HEK293 (cell line): Measurements from ENCODE around the gene RPL35A.

Source experiments
- CTCF ChIA-PET: fragments of 350-600 bp; formaldehyde crosslinking; extraction: SDS; loops from one replicate; lab custom pipeline; 2021; ENCODE audit warnings: antibody characterized with exemption; lab: Yijun Ruan, JAX
- POLR2A ChIA-PET: fragments of 300-600 bp; formaldehyde crosslinking; extraction: SDS; loops from one replicate; lab custom pipeline; 2020; ENCODE audit warnings: antibody characterized with exemption, inconsistent platforms; lab: Yijun Ruan, JAX
- H3K27ac ChIP-seq: fragments of 200-500 bp; sonication (Bioruptor generic); 2 replicates; pipeline ENCODE4 v1.5.1; 2014; ENCODE audit warnings: low read depth, low read length, control low read depth, inconsistent platforms; ENCODE audit errors: extremely low read depth
- H3K36me3 ChIP-seq, 2 experiments: fragments of 200-500 bp in 1 of 2; sonication (Bioruptor generic) in 1 of 2; 1 replicate in 1 of 2; 2 replicates in 1 of 2; pipeline ENCODE4 v1.5.1; 2014 to 2017; ENCODE audit warnings: inconsistent platforms in 2 of 2, low read length in 2 of 2; ENCODE audit not compliant: control insufficient read depth in 2 of 2, insufficient read depth in 1 of 2
- H3K4me1 ChIP-seq: fragments of 200-500 bp; sonication (Bioruptor generic); 2 replicates; pipeline ENCODE4 v1.5.1; 2014; ENCODE audit warnings: mild to moderate bottlenecking, low read length, inconsistent platforms; ENCODE audit not compliant: control insufficient read depth, insufficient read depth
- H3K4me3 ChIP-seq: 2 replicates; pipeline ENCODE4 v1.5.1; 2011; ENCODE audit warnings: low read depth, mild to moderate bottlenecking, control low read depth, low read length, moderate library complexity
- H3K9me3 ChIP-seq: fragments of 200-500 bp; sonication (Bioruptor generic); 2 replicates; pipeline ENCODE4 v1.5.1; 2014; ENCODE audit warnings: low read depth, low read length, inconsistent platforms; ENCODE audit not compliant: control insufficient read depth, insufficient read depth
- FEZF1 ChIP-seq: fragments of 450-650 bp; formaldehyde crosslinking; IDR thresholded peaks from 2 replicates; pipeline ENCODE4 v1.5.1; 2016; ENCODE audit warnings: missing biosample characterization, missing genetic modification characterization
- GLIS1 ChIP-seq: fragments of 450-650 bp; formaldehyde crosslinking; IDR thresholded peaks from 2 replicates; pipeline ENCODE4 v1.5.1; 2016; ENCODE audit warnings: missing biosample characterization, missing genetic modification characterization
- HIC1 ChIP-seq: fragments of 450-650 bp; formaldehyde crosslinking; IDR thresholded peaks from 2 replicates; pipeline ENCODE4 v1.5.1; 2016; ENCODE audit warnings: missing biosample characterization, missing genetic modification characterization
- KLF10 ChIP-seq: fragments of 450-650 bp; IDR thresholded peaks from 2 replicates; pipeline ENCODE4 v1.5.1; 2018; ENCODE audit warnings: missing biosample characterization, mild to moderate bottlenecking, missing genetic modification characterization
- MZF1 ChIP-seq: fragments of 450-650 bp; formaldehyde crosslinking; IDR thresholded peaks from 2 replicates; pipeline ENCODE4 v1.5.1; 2017; ENCODE audit warnings: missing biosample characterization, missing genetic modification characterization, borderline replicate concordance
- PRDM6 ChIP-seq: fragments of 450-650 bp; formaldehyde crosslinking; IDR thresholded peaks from 2 replicates; pipeline ENCODE4 v1.5.1; 2017; ENCODE audit warnings: missing biosample characterization, missing genetic modification characterization
- ZBTB10 ChIP-seq: fragments of 450-650 bp; formaldehyde crosslinking; IDR thresholded peaks from 2 replicates; pipeline ENCODE4 v1.5.1; 2016; ENCODE audit warnings: missing biosample characterization, missing genetic modification characterization
- ZBTB6 ChIP-seq: fragments of 450-650 bp; formaldehyde crosslinking; IDR thresholded peaks from 2 replicates; pipeline ENCODE4 v1.5.1; 2017; ENCODE audit warnings: missing biosample characterization, missing genetic modification characterization
- ZBTB7A ChIP-seq: fragments of 450-650 bp; formaldehyde crosslinking; IDR thresholded peaks from 2 replicates; pipeline ENCODE4 v1.5.1; 2016; ENCODE audit warnings: low read depth, missing biosample characterization, missing genetic modification characterization
- ZEB2 ChIP-seq: fragments of 450-650 bp; formaldehyde crosslinking; IDR thresholded peaks from 2 replicates; pipeline ENCODE4 v1.5.1; 2016; ENCODE audit warnings: missing biosample characterization, missing genetic modification characterization
- ZFP69B ChIP-seq: fragments of 450-650 bp; formaldehyde crosslinking; IDR thresholded peaks from 2 replicates; pipeline ENCODE4 v1.5.1; 2016; ENCODE audit warnings: missing biosample characterization, missing genetic modification characterization
- ZNF280D ChIP-seq: fragments of 450-650 bp; formaldehyde crosslinking; IDR thresholded peaks from 2 replicates; pipeline ENCODE4 v1.5.1; 2016; ENCODE audit warnings: missing biosample characterization, missing genetic modification characterization
- ZNF354C ChIP-seq: fragments of 450-650 bp; formaldehyde crosslinking; IDR thresholded peaks from 2 replicates; pipeline ENCODE4 v1.5.1; 2016; ENCODE audit warnings: missing biosample characterization, missing genetic modification characterization, low read depth, borderline replicate concordance
- ZNF37A ChIP-seq: fragments of 450-650 bp; IDR thresholded peaks from 2 replicates; pipeline ENCODE4 v1.5.1; 2018; ENCODE audit warnings: missing biosample characterization, missing genetic modification characterization
- ZNF580 ChIP-seq: fragments of 450-650 bp; formaldehyde crosslinking; IDR thresholded peaks from 2 replicates; pipeline ENCODE4 v1.5.1; 2016; ENCODE audit warnings: missing biosample characterization, missing genetic modification characterization
- ZNF624 ChIP-seq: fragments of 450-650 bp; formaldehyde crosslinking; IDR thresholded peaks from 2 replicates; pipeline ENCODE4 v1.5.1; 2017; ENCODE audit warnings: missing biosample characterization, missing genetic modification characterization
- ZNF658 ChIP-seq: fragments of 450-650 bp; formaldehyde crosslinking; IDR thresholded peaks from 2 replicates; pipeline ENCODE4; 2016; ENCODE audit warnings: missing biosample characterization, missing genetic modification characterization
- ZNF704 ChIP-seq: fragments of 450-650 bp; formaldehyde crosslinking; IDR thresholded peaks from 2 replicates; pipeline ENCODE4 v1.5.1; 2016; ENCODE audit warnings: missing biosample characterization, missing genetic modification characterization
- ZNF791 ChIP-seq: fragments of 450-650 bp; formaldehyde crosslinking; IDR thresholded peaks from 2 replicates; pipeline ENCODE4 v1.5.1; 2016; ENCODE audit warnings: missing biosample characterization, missing genetic modification characterization
- ZNF830 ChIP-seq: fragments of 450-650 bp; IDR thresholded peaks from 2 replicates; pipeline ENCODE4 v1.5.0; 2018; ENCODE audit warnings: missing biosample characterization, missing genetic modification characterization, low read depth, mild to moderate bottlenecking, moderate library complexity
- ZSCAN23 ChIP-seq: fragments of 450-650 bp; formaldehyde crosslinking; IDR thresholded peaks from 2 replicates; pipeline ENCODE4 v1.5.1; 2016; ENCODE audit warnings: missing biosample characterization, missing genetic modification characterization

The RPL35A gene

GRCh38 chr3:197949191-197949777 is 706 bp upstream of the RPL35A start:
- peaks cover 30 to 40% of the 10 kb centered on the region in 2 experiments for H3K36me3 ChIP-seq
- peak overlapping the region; percentile 95; the same call in 1 of the 2 replicates for H3K27ac ChIP-seq
- ChIA-PET CTCF (interaction anchor here (0.6 to 0.8 kb wide), 2 partner anchors 10 to 1180 kb away, joined by 4 read pairs; no protein-coding TSS in a partner anchor), POLR2A (interaction anchor here (0.6 to 1.0 kb wide), 4 partner anchors 9 to 131 kb away, joined by 3 read pairs; no protein-coding TSS in a partner anchor)
- H3K4me3 ChIP-seq: peak overlapping the region; percentile 93
- H3K4me1 ChIP-seq: no peaks in the 10 kb centered on the region
- 0 out of 2 replicates have a peak, but pooled peaks have one; percentile 15 for TF ChIP-seq ZNF580 (tag by site-specific recombination)
- TF ChIP-seq ZFP69B (tag by site-specific recombination): 0 out of 2 replicates have a peak, but pooled peaks have one; percentile 4
- no peak for TF ChIP-seq MZF1
- no peaks in the 10 kb centered on the region for H3K9me3 ChIP-seq

- Histone ChIP-seq H3K4me1 (no peaks in the 10 kb centered on the region), H3K4me3 (peak overlapping the region; percentile 93), H3K27ac (peak overlapping the region; percentile 95), H3K36me3 (peaks cover 38 to 54% of the 10 kb centered on the region in 2 experiments), H3K9me3 (no peaks in the 10 kb centered on the region)
- ChIA-PET POLR2A (no interaction called here), CTCF (interaction anchor here (0.6 to 1.1 kb wide), 2 partner anchors 119 to 130 kb away, joined by 4 to 5 read pairs; no protein-coding TSS in a partner anchor)
- no peak for TF ChIP-seq KLF10 (tag by site-specific recombination)
- no peak for TF ChIP-seq ZNF280D (tag by site-specific recombination)
- no peak for TF ChIP-seq ZBTB7A (tag by site-specific recombination)
- TF ChIP-seq HIC1 (tag by site-specific recombination): no peak
- TF ChIP-seq ZNF704 (tag by site-specific recombination): no peak
- no peak for TF ChIP-seq PRDM6 (tag by site-specific recombination)
- TF ChIP-seq ZNF658 (tag by site-specific recombination): no peak
- no peak for TF ChIP-seq ZEB2 (tag by site-specific recombination)
- no peak for TF ChIP-seq FEZF1 (tag by site-specific recombination)
- no peak for TF ChIP-seq ZNF624
- no peak for TF ChIP-seq ZBTB10 (tag by site-specific recombination)
- TF ChIP-seq ZNF791 (tag by site-specific recombination): no peak
- no peak for TF ChIP-seq ZSCAN23
- TF ChIP-seq ZNF354C: no peak
- no peak for TF ChIP-seq ZNF37A
- TF ChIP-seq GLIS1 (tag by site-specific recombination): no peak
- no peak for TF ChIP-seq ZBTB6
- no peak for TF ChIP-seq ZNF830
Observed at GRCh38 chr3:197950677-197951061, 679 bp downstream of the RPL35A start.
